Gastroesophageal sphincter (tissue), 4 donors: ENCODE results near the gene GZMA. TPM values are rescaled to one million over a fixed set of nuclear protein-coding genes. Genes with fewer than 3 reads are reported as not detected.

ENCODE experiments used
- ATAC-seq: fragments of 150-250 bp; one replicate; pipeline ENCODE4 v1.9.1; 2016; ENCODE audit warnings: mild to moderate bottlenecking, moderate library complexity
- H3K27ac ChIP-seq, 4 donors: fragments of 200-600 bp; sonication (generic) in 3 of 4; 1 replicate in 3 of 4; 2 replicates in 1 of 4; pipeline ENCODE4 v1.5.1; 2016 to 2019
- H3K27me3 ChIP-seq: fragments of 200-600 bp; sonication (generic); one replicate; pipeline ENCODE4 v1.5.1; 2019
- H3K36me3 ChIP-seq, 2 donors: fragments of 200-600 bp; sonication (generic); one replicate each; pipeline ENCODE4 v1.5.1; 2019; ENCODE audit warnings: control low read depth in 1 of 2
- H3K4me1 ChIP-seq, 3 donors: fragments of 200-600 bp; sonication (generic); 1 replicate in 2 of 3; 2 replicates in 1 of 3; pipeline ENCODE4 v1.5.1; 2016 to 2019; ENCODE audit warnings: control low read depth in 2 of 3
- H3K4me3 ChIP-seq, 2 donors: fragments of 200-600 bp; sonication (generic); one replicate each; pipeline ENCODE4 v1.5.1; 2019; ENCODE audit warnings: mild to moderate bottlenecking in 1 of 2, moderate library complexity in 1 of 2
- H3K9me3 ChIP-seq, 3 donors: fragments of 200-600 bp; sonication (generic); one replicate each; pipeline ENCODE4 v1.5.1; 2017 to 2019; ENCODE audit warnings: control low read depth in 2 of 3
- CTCF ChIP-seq, 4 experiments: fragments of 200-600 bp in 2 of 4; fragments of 450-650 bp in 2 of 4; sonication (generic) in 1 of 4; IDR thresholded peaks; one replicate each; pipeline ENCODE4 v1.5.1; 2017 to 2019; ENCODE audit warnings: antibody characterized with exemption in 4 of 4, mild to moderate bottlenecking in 2 of 4, moderate library complexity in 2 of 4
- EP300 ChIP-seq: sonication (generic); formaldehyde crosslinking; IDR thresholded peaks from one replicate; pipeline ENCODE4 v1.6.1; 2017; ENCODE audit warnings: antibody characterized with exemption, mild to moderate bottlenecking
- POLR2A ChIP-seq, 2 donors: fragments of 450-650 bp; IDR thresholded peaks; one replicate each; pipeline ENCODE4 v1.6.1; 2017; ENCODE audit warnings: antibody characterized with exemption in 2 of 2, mild to moderate bottlenecking in 2 of 2, moderate library complexity in 1 of 2
- POLR2AphosphoS5 ChIP-seq: sonication (generic); formaldehyde crosslinking; IDR thresholded peaks from one replicate; pipeline ENCODE4 v1.6.1; 2017; ENCODE audit warnings: antibody characterized with exemption
- WGBS, 2 donors: methylation state at CpG; one replicate each; pipeline ENCODE4 v1.1.5; 2018; ENCODE audit warnings: low coverage in 1 of 2; 5-methylcytosine and 5-hydroxymethylcytosine counted together
- total RNA-seq, 4 donors: library from RNA; depleted of rRNA; stranded (reverse); fragments of >200 nt; gene quantifications; one replicate each; pipeline ENCODE4 v1.1.0, GENCODE V29; 2016

GZMA gene
- total RNA-seq, 4 donors from 2014 or later = 3.5 TPM; not detected in 3

GRCh38 chr5:55136521-55136920, 34.1 kb downstream of the GZMA start:
- Histone ChIP-seq H3K27me3 (peaks cover 9% of the 10 kb centered on the region), H3K27ac (no peak overlapping the region), H3K4me1 (no peaks in the 10 kb centered on the region), H3K4me3 (no peak overlapping the region), H3K9me3 (no peaks in the 10 kb centered on the region), H3K36me3 (no peaks in the 10 kb centered on the region)
- no peak for TF ChIP-seq POLR2A (IDR thresholded peaks at IDR 0.05)
- TF ChIP-seq POLR2AphosphoS5 = no peak
- no peak for TF ChIP-seq EP300
- no peak for TF ChIP-seq CTCF (IDR thresholded peaks at IDR 0.05)
- WGBS, 2 donors = 38 to 43% methylated on average over 2 to 3 of the region's 3 CpGs
- no peak for ATAC-seq

GRCh38 chr5:55140908-55141665, 38.6 kb downstream of the GZMA start:
- no peaks in the 10 kb centered on the region for H3K9me3 ChIP-seq
- H3K27ac ChIP-seq = no peak overlapping the region
- ATAC-seq = no peak
- TF ChIP-seq CTCF (IDR thresholded peaks at IDR 0.05) = no peak
- no peak for TF ChIP-seq POLR2AphosphoS5
- no peak for TF ChIP-seq EP300
- no peak for TF ChIP-seq POLR2A (IDR thresholded peaks at IDR 0.05)
- H3K36me3 ChIP-seq = no peaks in the 10 kb centered on the region
- H3K27me3 ChIP-seq = peaks cover 20% of the 10 kb centered on the region
- no peaks in the 10 kb centered on the region for H3K4me1 ChIP-seq
- WGBS, 2 donors = 35 to 39% methylated on average over 8 to 9 of the region's 9 CpGs
- H3K4me3 ChIP-seq = no peak overlapping the region

- H3K9me3 ChIP-seq = no peaks in the 10 kb centered on the region
- TF ChIP-seq POLR2A (IDR thresholded peaks at IDR 0.05) (no peak), EP300 (no peak), POLR2AphosphoS5 (no peak), CTCF (IDR thresholded peaks at IDR 0.05) (no peak)
- no peaks in the 10 kb centered on the region for H3K4me1 ChIP-seq
- no peak for ATAC-seq
- H3K27ac ChIP-seq = no peak overlapping the region
- no peak overlapping the region for H3K4me3 ChIP-seq
- H3K27me3 ChIP-seq = peaks cover 16% of the 10 kb centered on the region
- WGBS, 2 donors = 93 to 94% methylated on average over 8 to 9 of the region's 9 CpGs
- H3K36me3 ChIP-seq = no peaks in the 10 kb centered on the region
These were observed 39.7 kb downstream of the GZMA start for GRCh38 chr5:55141945-55142690.

GRCh38 chr5:55143624-55144023, 41.2 kb downstream of the GZMA start:
- ATAC-seq = no peak
- H3K36me3 ChIP-seq = no peaks in the 10 kb centered on the region
- H3K4me1 ChIP-seq = no peaks in the 10 kb centered on the region
- 35 to 42% methylated on average over 2 to 4 of the region's 4 CpGs for WGBS, 2 donors
- H3K4me3 ChIP-seq = no peak overlapping the region
- H3K27me3 ChIP-seq = peaks cover 20% of the 10 kb centered on the region
- H3K27ac ChIP-seq = no peak overlapping the region
- TF ChIP-seq CTCF (IDR thresholded peaks at IDR 0.05) (no peak), EP300 (no peak)
- H3K9me3 ChIP-seq = no peaks in the 10 kb centered on the region

GRCh38 chr5:55146080-55146479, 43.6 kb downstream of the GZMA start:
- Histone ChIP-seq H3K4me3 (no peak overlapping the region), H3K36me3 (no peaks in the 10 kb centered on the region), H3K4me1 (no peaks in the 10 kb centered on the region), H3K9me3 (no peaks in the 10 kb centered on the region), H3K27ac (no peak overlapping the region), H3K27me3 (peaks cover 23% of the 10 kb centered on the region)
- 76 to 77% methylated on average over 8 of the region's 8 CpGs for WGBS, 2 donors
- TF ChIP-seq POLR2A (IDR thresholded peaks at IDR 0.05) = no peak
- TF ChIP-seq EP300 = no peak
- no peak for TF ChIP-seq POLR2AphosphoS5
- TF ChIP-seq CTCF (IDR thresholded peaks at IDR 0.05) = no peak
- ATAC-seq = no peak
